NAMALWA (cell line): Measurements from ENCODE around the gene GPC2.
"Not testable (repeated sequence)": the region's sequence is repeated elsewhere in the genome, so short reads cannot be mapped to it uniquely, and the experiment has no call there.

ENCODE experiments used
- DNase-seq: peaks from one replicate; pipeline ENCODE4 v3.0.0-alpha.2; 2015; ENCODE audit warnings: low spot score

The GPC2 gene

GRCh38 chr7:100152404-100152803, 24.8 kb downstream of the GPC2 start:
- DNase-seq = peak; percentile 64

- peak; percentile 100 for DNase-seq
These were observed 28.4 kb downstream of the GPC2 start, which contains the start of gene LAMTOR4 for GRCh38 chr7:100148559-100149328. Gene LAMTOR4 (plus strand): TSS chr7:100148918. CDS start chr7:100148973, 55 bp downstream.

GRCh38 chr7:100148225-100148558, 29.0 kb downstream of the GPC2 start:
- DNase-seq = no peak

DNA sequence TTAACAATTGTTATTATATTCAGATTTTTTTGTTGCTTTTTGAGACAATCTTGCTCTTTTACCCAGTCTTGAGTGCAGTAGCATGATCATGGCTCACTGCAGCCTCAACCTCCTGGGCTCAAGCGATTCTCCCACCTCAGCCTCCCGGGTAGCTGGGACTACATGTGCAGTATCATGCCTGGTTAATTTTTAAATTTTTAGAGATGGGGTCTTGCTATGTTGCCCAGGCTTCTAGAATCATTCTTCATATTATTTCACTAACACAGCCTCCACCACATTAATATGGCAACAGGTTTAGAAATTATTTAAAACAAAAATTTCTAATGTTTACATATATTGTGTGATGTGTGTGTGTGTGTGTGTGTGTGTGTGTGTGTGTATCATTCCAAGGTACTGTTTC, 29.9 kb downstream of the GPC2 start:
- DNase-seq = no peak

- not testable (repeated sequence) for DNase-seq
These were observed 30.8 kb downstream of the GPC2 start for GRCh38 chr7:100146350-100146749.

GRCh38 chr7:100142461-100142860, 34.7 kb downstream of the GPC2 start:
- DNase-seq = no peak

GRCh38 chr7:100141555-100141949, 35.6 kb downstream of the GPC2 start:
- peak; percentile 17 for DNase-seq

DNA sequence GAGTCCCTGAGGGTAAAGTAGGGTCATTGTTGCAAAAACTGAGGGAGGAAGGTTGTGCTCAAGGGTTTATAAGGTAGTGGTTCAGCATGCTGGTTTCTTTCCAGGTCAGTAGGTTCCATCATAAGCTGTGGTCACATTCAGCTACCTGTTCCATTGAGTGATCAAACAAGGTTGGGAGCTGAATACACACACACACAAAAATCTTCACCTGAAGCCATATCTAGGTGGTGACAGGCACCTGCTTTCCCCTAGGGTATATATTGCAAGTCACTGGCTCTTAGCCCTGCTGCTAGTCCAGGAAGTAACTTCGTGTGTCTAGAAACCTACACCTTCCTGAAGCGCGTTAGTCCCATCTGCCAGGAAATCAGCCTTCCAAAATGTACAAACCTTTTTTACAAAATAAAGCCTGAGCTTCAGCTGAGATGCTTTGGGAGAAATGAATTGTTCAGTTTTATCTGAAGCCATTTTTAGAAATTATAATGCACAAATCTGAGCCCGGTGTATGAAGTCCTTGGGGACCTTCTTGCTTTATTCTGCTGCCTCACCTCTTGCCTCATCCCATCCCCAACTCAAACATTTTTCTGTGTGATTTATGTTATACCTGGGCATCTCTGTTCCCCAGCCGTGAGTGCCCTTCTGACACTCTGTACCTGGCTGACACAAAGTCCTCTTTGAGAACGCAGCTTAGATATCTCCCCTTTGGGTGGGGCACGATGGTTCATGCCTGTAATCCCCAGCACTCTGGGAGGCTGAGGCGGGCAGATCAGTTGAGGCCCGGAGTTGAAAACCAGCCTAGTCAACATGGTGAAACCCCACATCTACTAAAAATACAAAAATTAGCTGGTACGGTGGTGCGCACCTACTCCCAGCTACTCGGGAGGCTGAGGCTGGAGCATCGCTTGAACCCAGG, 39.1 kb downstream of the GPC2 start:
- peak; percentile 19 for DNase-seq

GRCh38 chr7:100132697-100133151, 44.5 kb downstream of the GPC2 start:
- DNase-seq = peak; percentile 67

DNA sequence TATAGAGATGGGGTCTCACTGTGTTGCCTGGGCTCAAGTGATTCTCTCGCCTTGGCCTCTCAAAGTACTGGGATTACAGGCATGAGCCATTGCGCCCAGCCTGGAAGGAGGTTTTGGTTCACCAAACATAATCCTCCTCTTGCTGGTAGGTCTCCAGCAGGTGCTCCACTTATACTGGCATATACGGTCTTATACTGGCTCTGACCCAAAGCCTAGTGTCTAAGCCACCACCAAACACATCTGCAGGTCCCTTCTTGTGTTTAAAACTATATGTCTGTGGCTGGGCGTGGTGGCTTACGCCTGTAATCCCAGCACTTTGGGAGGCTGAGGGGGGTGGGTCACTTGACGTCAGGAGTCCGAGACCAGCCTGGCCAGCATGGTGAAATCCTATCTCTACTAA, 45.1 kb downstream of the GPC2 start:
- DNase-seq = no peak

DNA sequence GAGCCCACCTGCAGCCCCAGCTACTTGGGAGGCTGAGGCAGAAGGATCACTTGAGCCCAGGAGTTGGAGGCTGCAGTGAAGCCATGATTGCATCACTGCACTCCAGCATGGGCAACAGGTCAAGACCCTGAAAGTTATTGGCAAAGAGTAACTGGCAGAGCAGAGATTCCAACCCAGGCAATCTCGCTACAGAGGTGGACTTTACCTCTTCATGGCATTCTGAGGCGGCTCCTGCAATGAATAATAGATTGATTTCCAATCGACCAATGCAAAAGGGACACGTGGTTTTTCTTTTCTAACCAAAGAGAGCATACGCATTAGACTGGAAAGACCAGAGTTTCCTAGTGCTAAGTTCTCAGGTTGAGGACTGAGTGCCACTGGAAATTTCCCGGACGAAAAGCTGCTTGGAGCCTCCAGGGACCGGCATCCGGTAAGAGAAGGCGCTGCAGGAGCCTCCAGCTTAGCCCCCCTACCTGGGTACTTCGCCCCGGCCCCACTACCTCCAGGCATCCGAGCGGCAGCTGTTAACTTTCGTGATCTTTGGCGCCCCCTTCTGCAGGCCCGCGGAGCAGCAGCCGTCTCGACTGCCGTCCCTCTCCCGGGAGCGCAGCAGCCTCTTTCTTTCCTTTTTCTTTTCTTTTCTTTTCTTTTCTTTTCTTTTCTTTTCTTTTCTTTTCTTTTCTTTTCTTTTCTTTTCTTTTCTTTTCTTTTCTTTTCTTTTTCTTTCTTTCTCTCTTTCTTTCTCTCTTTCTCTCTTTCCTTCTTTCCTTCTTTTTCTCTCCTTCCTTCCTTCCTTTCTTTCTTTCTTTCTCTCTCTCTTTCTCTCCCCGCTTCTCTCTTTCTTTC, 46.4 kb downstream of the GPC2 start:
- DNase-seq = peak; percentile 86

- peak; percentile 9 for DNase-seq
These were observed 47.0 kb downstream of the GPC2 start for GRCh38 chr7:100130220-100130607.

- peak; percentile 36 for DNase-seq
These were observed 48.6 kb downstream of the GPC2 start for GRCh38 chr7:100128637-100128963.

- DNase-seq = peak; percentile 80
These were observed 49.1 kb downstream of the GPC2 start for GRCh38 chr7:100127866-100128636.

DNA sequence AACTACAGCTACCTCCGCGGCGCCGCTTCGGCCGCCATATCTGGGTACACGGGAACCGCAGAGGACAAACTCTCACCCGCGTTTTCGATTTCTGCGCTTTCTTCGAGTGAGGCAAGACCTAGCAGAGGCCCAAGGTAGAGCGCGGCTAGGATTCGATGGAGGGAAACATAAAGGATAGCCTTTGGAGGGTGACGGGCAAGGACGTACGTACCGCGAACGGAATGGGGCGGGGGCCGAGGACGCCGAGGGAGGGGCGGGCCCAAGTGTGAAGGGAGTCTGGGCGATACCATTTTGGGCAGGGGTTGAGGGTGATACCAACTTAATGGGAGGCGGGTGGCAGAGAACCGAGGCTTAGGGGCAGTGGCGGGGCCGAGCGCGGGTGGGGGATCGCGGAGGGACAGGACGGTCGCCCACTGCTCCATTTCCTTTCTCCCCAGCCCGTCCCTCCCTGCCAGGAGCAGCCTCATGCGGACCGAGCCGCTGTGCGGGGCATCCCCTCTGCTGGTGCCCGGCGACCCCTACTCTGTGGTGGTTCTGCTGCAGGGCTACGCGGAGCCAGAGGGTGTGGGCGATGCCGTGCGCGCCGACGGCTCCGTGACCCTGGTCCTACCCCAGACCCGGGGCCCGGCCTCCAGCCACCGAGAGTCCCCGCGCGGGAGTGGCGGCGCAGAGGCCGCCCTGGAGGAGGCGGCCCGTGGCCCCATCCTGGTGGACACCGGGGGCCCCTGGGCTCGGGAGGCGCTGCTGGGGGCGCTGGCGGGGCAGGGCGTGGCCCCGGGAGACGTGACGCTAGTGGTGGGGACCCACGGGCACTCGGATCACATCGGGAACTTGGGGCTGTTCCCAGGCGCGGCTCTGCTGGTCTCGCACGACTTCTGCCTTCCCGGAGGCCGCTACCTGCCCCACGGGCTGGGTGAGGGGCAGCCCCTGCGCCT, 50.0 kb downstream of the GPC2 start, which contains the start of gene MBLAC1:
Gene MBLAC1 (plus strand): TSS at position 37 of the 935 bp plus-strand sequence. CDS start 429 bp downstream, at position 466.
- peak; percentile 96 for DNase-seq

- DNase-seq = no peak
These were observed 50.8 kb downstream of the GPC2 start for GRCh38 chr7:100126239-100126930.

DNA sequence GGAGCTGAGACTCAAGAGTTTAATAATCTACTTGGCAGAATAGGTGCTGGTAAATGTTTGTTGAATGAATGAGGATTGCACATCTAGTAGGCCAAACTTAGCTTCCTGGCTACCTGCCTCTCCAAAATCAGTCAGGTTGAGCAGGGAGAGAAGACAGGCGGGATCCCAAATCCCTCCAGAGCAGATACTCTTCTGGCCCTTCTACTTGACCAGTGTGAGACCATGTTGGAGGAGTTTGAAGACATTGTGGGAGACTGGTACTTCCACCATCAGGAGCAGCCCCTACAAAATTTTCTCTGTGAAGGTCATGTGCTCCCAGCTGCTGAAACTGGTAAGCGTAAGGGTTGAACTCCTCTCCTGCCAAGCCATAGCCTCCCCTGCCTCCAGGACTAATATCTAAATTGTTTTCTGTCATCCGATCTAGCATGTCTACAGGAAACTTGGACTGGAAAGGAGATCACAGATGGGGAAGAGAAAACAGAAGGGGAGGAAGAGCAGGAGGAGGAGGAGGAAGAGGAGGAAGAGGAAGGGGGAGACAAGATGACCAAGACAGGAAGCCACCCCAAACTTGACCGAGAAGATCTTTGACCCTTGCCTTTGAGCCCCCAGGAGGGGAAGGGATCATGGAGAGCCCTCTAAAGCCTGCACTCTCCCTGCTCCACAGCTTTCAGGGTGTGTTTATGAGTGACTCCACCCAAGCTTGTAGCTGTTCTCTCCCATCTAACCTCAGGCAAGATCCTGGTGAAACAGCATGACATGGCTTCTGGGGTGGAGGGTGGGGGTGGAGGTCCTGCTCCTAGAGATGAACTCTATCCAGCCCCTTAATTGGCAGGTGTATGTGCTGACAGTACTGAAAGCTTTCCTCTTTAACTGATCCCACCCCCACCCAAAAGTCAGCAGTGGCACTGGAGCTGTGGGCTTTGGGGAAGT, 52.6 kb downstream of the GPC2 start:
- no peak for DNase-seq

DNA sequence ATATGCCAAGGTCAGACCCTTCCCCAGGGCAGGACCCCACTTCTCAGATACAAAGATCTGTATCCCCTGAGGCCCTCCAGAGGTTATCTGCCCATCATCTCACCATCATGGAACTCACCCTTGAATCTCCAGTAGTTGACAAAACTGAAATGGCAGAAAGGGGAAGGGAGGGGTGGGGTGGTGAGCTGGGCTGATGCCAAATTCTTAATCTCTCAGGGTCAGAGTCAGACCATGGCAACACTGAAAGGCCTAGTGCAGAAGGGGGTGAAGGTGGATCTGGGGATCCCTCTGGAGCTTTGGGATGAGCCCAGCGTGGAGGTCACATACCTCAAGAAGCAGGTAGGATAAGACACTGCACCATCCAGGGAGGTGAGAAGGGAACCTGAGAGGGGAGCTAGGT, 54.6 kb downstream of the GPC2 start:
- DNase-seq = peak; percentile 16
